ENCODE results near the gene NHSL1.

- TF ChIP-seq, protein P1, sequence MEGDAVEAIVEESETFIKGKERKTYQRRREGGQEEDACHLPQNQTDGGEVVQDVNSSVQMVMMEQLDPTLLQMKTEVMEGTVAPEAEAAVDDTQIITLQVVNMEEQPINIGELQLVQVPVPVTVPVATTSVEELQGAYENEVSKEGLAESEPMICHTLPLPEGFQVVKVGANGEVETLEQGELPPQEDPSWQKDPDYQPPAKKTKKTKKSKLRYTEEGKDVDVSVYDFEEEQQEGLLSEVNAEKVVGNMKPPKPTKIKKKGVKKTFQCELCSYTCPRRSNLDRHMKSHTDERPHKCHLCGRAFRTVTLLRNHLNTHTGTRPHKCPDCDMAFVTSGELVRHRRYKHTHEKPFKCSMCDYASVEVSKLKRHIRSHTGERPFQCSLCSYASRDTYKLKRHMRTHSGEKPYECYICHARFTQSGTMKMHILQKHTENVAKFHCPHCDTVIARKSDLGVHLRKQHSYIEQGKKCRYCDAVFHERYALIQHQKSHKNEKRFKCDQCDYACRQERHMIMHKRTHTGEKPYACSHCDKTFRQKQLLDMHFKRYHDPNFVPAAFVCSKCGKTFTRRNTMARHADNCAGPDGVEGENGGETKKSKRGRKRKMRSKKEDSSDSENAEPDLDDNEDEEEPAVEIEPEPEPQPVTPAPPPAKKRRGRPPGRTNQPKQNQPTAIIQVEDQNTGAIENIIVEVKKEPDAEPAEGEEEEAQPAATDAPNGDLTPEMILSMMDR (IDR thresholded peaks at IDR 0.05; ENCODE audit: low read depth, low read length, poor library complexity, severe bottlenecking) = no peak
- no peak for TF ChIP-seq EZH2phosphoT487 (IDR thresholded peaks at IDR 0.05; ENCODE audit: borderline replicate concordance, low read length)
These were observed 112.4 kb downstream of the NHSL1 start for GRCh38 chr6:138386897-138387296.
